ENCODE results near the gene STAT4. TPM values are rescaled to one million over a fixed set of nuclear protein-coding genes. Genes with fewer than 3 reads are reported as not detected.

The STAT4 gene
- total RNA-seq = 10 to 100 TPM; 77.1 to 83.0 TPM
- 77.1 TPM for polyA plus RNA-seq (2013, experiment 1 of 2)
- polyA plus RNA-seq (2013, experiment 2 of 2) = 91.0 TPM
- total RNA-seq = 80.2 to 518 (median 223) reads per million in 172 experiments

GRCh38 chr2:191150600-191151330, at the start of gene STAT4:
Gene STAT4 (minus strand): TSS chr2:191150994. CDS start chr2:191148203, 2,791 bp downstream.
- DNase-seq (peak; percentile 52 to 96 (median 72)), ATAC-seq (ENCODE audit: poor library complexity) (peak; percentile 83)
- peak within 1 kb of the TSS; percentile 89 for H3K4me3 Mint-ChIP-seq
- no peaks in the 10 kb centered on the region for H3K9me3 ChIP-seq (ENCODE audit: control insufficient read depth in 1 of 2, insufficient read depth in 1 of 2, low read length in 2 of 2)
- no peak for TF ChIP-seq CTCF (IDR thresholded peaks at IDR 0.05)
- POLR2A ChIA-PET = interaction anchor here (0.9 to 5.9 kb wide), 23 partner anchors 10 to 743 kb away, joined by 3 to 47 read pairs (median 9); partner anchors contain the start of genes GLS, NABP1 and STAT1
- CTCF ChIA-PET = interaction anchor here (1.3 to 8.4 kb wide), 2 partner anchors 35 to 99 kb away, joined by 5 to 157 read pairs; no protein-coding TSS in a partner anchor
- peaks cover 39% of the 10 kb centered on the region for H3K36me3 Mint-ChIP-seq (ENCODE audit: low read depth)
- H3K27ac ChIP-seq (ENCODE audit: low read depth in 1 of 2, low read length in 2 of 2) = peak within 1 kb of the TSS; percentile 93
- H3K9me3 Mint-ChIP-seq = no peaks in the 10 kb centered on the region
- peaks cover 50% of the 10 kb centered on the region for H3K4me1 Mint-ChIP-seq (ENCODE audit: low read depth)
- intact Hi-C loops (cut with DNase I, micrococcal nuclease) = loop anchor here (1.0 to 10.0 kb wide), 5 partner anchors 38 to 534 kb away; no protein-coding TSS in a partner anchor
- H3K27me3 ChIP-seq (ENCODE audit: control insufficient read depth in 1 of 2, insufficient read depth in 2 of 2, low read length in 2 of 2) = no peaks in the 10 kb centered on the region
- no peaks in the 10 kb centered on the region for H3K27me3 Mint-ChIP-seq
- peak within 1 kb of the TSS; percentile 83 for H3K4me3 ChIP-seq (ENCODE audit: low read length)
- peaks cover 33% of the 10 kb centered on the region for H3K4me1 ChIP-seq (ENCODE audit: insufficient read depth, low read length)
- peaks cover 21% of the 10 kb centered on the region for H3K36me3 ChIP-seq (ENCODE audit: insufficient read depth, low read length)
- peak within 1 kb of the TSS; percentile 96 for H3K27ac Mint-ChIP-seq

- no peak for TF ChIP-seq CTCF (IDR thresholded peaks at IDR 0.05)
- H3K4me1 Mint-ChIP-seq (ENCODE audit: low read depth) = peaks cover 37% of the 10 kb centered on the region
- CTCF ChIA-PET = interaction anchor here (1.0 kb wide), 1 partner anchor 44 kb away, joined by 3 read pairs; no protein-coding TSS in a partner anchor
- Histone ChIP-seq H3K36me3 (ENCODE audit: insufficient read depth, low read length) (no peaks in the 10 kb centered on the region), H3K4me3 (ENCODE audit: low read length) (no peak overlapping the region), H3K9me3 (ENCODE audit: control insufficient read depth in 1 of 2, insufficient read depth in 1 of 2, low read length in 2 of 2) (no peaks in the 10 kb centered on the region), H3K27ac (ENCODE audit: low read depth in 1 of 2, low read length in 2 of 2) (no peak overlapping the region), H3K27me3 (ENCODE audit: control insufficient read depth in 1 of 2, insufficient read depth in 2 of 2, low read length in 2 of 2) (no peaks in the 10 kb centered on the region), H3K4me1 (ENCODE audit: insufficient read depth, low read length) (peaks cover 20% of the 10 kb centered on the region)
- H3K36me3 Mint-ChIP-seq (ENCODE audit: low read depth) = no peaks in the 10 kb centered on the region
- intact Hi-C loops (cut with DNase I, micrococcal nuclease) = no loop called here
- ATAC-seq (ENCODE audit: poor library complexity) = no peak
- H3K9me3 Mint-ChIP-seq = no peaks in the 10 kb centered on the region
- no peak for DNase-seq
- H3K27ac Mint-ChIP-seq = no peak overlapping the region
- no peak overlapping the region for H3K4me3 Mint-ChIP-seq
- POLR2A ChIA-PET = no interaction called here
- no peaks in the 10 kb centered on the region for H3K27me3 Mint-ChIP-seq
Observed at GRCh38 chr2:191199929-191200512, 49.2 kb upstream of the STAT4 start.

- no peak overlapping the region for H3K4me3 Mint-ChIP-seq
- ChIA-PET CTCF (no interaction called here), POLR2A (no interaction called here)
- no peak for TF ChIP-seq CTCF (IDR thresholded peaks at IDR 0.05)
- Histone ChIP-seq H3K4me1 (ENCODE audit: insufficient read depth, low read length) (peaks cover 27% of the 10 kb centered on the region), H3K27ac (ENCODE audit: low read depth in 1 of 2, low read length in 2 of 2) (no peak overlapping the region), H3K27me3 (ENCODE audit: control insufficient read depth in 1 of 2, insufficient read depth in 2 of 2, low read length in 2 of 2) (no peaks in the 10 kb centered on the region), H3K36me3 (ENCODE audit: insufficient read depth, low read length) (no peaks in the 10 kb centered on the region), H3K9me3 (ENCODE audit: control insufficient read depth in 1 of 2, insufficient read depth in 1 of 2, low read length in 2 of 2) (no peaks in the 10 kb centered on the region), H3K4me3 (ENCODE audit: low read length) (no peak overlapping the region)
- H3K36me3 Mint-ChIP-seq (ENCODE audit: low read depth) = no peaks in the 10 kb centered on the region
- DNase-seq (no peak), ATAC-seq (ENCODE audit: poor library complexity) (no peak)
- no peaks in the 10 kb centered on the region for H3K27me3 Mint-ChIP-seq
- H3K27ac Mint-ChIP-seq = no peak overlapping the region
- H3K9me3 Mint-ChIP-seq = no peaks in the 10 kb centered on the region
- intact Hi-C loops (cut with DNase I, micrococcal nuclease) = no loop called here
- H3K4me1 Mint-ChIP-seq (ENCODE audit: low read depth) = peaks cover 43% of the 10 kb centered on the region
Observed at GRCh38 chr2:191198271-191198670, 47.5 kb upstream of the STAT4 start.

Measured in CD4-positive, alpha-beta T cell (primary cell).